DMS79 treated with DMSO at 0.1 percent for 48 hours (cell line): ENCODE measurements around the gene VRTN.
"Not testable (repeated sequence)": the region's sequence is repeated elsewhere in the genome, so short reads cannot be mapped to it uniquely, and the experiment has no call there.

Source experiments
- DNase-seq: peaks from one replicate; lab custom pipeline; 2025; lab: John Stamatoyannopoulos, UW

Gene VRTN

GRCh38 chr14:74349757-74350156 is 1.5 kb downstream of the VRTN start:
- no peak for DNase-seq

GRCh38 chr14:74350211-74350927 is 2.1 kb downstream of the VRTN start:
- DNase-seq = no peak

DNA sequence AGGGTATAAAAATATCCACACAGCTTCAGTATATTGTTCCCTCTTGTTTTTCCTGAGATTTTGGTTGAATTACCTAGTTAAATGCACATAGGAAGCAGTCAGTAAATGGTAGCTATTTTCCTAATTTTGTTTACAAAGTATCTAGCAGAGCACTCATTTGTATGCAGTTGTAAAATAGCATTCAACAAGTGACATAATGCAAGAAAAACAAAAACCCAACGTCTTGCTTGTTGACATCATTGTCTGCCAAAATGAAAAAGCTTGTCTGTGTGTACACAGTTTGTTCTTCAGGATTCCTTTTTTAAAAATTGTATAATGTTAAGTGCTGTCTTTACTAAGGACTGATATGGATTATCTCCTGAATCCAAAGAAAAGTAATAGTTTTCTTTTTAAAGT is 2.7 kb downstream of the VRTN start:
- DNase-seq = no peak

DNA sequence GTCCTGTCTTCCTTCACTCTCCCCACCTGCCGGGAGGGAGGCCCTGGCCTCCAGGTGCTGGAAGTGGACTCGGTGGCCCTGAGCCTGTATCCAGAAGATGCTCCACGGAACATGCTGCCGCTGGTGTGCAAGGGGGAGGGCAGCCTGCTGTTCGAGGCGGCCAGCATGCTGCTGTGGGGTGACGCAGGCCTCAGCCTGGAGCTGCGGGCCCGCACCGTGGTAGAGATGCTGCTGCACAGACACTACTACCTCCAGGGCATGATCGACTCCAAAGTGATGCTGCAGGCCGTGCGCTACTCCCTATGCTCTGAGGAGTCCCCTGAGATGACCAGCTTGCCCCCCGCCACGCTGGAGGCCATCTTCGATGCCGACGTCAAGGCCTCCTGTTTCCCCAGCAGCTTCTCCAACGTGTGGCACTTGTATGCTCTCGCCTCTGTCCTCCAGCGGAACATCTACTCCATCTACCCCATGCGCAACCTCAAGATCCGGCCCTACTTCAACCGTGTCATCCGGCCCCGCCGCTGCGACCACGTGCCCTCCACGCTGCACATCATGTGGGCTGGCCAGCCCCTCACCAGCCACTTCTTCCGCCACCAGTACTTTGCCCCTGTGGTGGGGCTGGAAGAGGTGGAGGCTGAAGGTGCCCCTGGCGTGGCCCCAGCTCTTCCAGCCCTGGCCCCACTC is 8.8 kb downstream of the VRTN start:
- no peak for DNase-seq

GRCh38 chr14:74357585-74357984 is 9.3 kb downstream of the VRTN start:
- no peak for DNase-seq

- no peak for DNase-seq
Observed at GRCh38 chr14:74358176-74358829, 10.0 kb downstream of the VRTN start.

- no peak for DNase-seq
Observed at GRCh38 chr14:74360163-74360562, 11.9 kb downstream of the VRTN start.

- peak; percentile 77 for DNase-seq
Observed at GRCh38 chr14:74362361-74362915, 14.2 kb downstream of the VRTN start.

- no peak for DNase-seq
Observed at GRCh38 chr14:74364271-74364880, 16.1 kb downstream of the VRTN start.

GRCh38 chr14:74368026-74368425 is 19.8 kb downstream of the VRTN start:
- DNase-seq = no peak

GRCh38 chr14:74368441-74368840 is 20.2 kb downstream of the VRTN start:
- DNase-seq = no peak

- no peak for DNase-seq
Observed at GRCh38 chr14:74377976-74378690, 29.9 kb downstream of the VRTN start.

GRCh38 chr14:74380172-74380571 is 31.9 kb downstream of the VRTN start:
- DNase-seq = no peak

DNA sequence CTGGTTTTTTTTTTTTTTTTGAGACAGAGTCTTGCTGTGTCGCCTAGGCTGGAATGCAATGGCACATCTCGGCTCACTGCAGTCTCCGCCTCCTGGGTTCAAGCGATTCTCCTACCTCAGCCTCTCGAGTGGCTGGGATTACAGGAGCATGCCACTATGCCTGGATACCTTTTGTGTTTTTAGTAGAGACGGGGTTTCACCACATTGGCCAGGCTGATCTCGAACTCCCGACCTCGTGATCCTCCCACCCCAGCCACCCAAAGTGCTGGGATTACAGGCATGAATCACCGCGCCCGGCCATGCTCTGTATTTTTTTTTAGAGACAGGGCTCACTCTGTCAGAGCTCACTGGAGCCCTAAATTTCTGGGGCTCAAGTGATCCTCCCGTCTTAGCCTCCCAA is 32.6 kb downstream of the VRTN start:
- no peak for DNase-seq

DNA sequence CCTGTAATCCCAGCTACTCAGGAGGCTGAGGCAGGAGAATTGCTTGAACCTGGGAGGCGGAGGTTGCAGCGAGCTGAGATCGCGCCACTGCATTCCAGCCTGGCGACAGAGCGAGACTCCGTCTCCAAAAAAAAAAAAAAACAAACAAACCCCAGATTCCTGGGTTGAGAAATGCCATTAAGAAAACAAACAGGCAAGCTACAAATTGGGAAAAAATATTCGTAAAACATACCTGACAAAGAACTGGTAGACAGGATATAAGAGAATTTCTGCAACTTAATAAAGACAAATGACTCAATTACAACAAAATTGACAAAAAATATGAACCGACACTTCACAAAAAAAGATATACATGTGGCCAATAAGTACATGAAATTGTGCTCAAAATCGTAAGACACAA is 33.3 kb downstream of the VRTN start:
- DNase-seq = not testable (repeated sequence)

GRCh38 chr14:74382231-74382630 is 34.0 kb downstream of the VRTN start:
- DNase-seq = no peak

GRCh38 chr14:74389980-74390379 is 41.7 kb downstream of the VRTN start:
- DNase-seq = no peak

DNA sequence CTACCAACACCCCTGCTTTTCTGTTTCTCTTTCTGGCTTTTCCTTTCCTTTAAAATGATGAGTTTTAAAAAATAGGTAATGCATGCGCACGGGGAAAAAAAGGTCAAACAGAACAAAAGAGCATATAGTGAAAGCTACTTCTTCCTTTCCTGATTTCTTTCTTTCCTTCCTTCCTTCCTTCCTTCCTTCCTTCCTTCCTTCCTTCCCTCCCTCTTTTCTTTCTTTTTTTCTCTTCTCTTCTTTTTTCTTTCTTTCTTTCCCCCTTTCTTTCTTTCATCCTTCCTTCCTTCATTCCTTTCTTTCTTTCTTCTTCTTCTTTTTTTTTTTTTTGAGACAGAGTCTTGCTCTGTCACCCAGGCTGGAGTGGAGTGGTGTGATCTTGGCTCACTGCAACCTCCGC is 42.2 kb downstream of the VRTN start:
- not testable (repeated sequence) for DNase-seq

- DNase-seq = no peak
Observed at GRCh38 chr14:74391479-74391878, 43.2 kb downstream of the VRTN start.

DNA sequence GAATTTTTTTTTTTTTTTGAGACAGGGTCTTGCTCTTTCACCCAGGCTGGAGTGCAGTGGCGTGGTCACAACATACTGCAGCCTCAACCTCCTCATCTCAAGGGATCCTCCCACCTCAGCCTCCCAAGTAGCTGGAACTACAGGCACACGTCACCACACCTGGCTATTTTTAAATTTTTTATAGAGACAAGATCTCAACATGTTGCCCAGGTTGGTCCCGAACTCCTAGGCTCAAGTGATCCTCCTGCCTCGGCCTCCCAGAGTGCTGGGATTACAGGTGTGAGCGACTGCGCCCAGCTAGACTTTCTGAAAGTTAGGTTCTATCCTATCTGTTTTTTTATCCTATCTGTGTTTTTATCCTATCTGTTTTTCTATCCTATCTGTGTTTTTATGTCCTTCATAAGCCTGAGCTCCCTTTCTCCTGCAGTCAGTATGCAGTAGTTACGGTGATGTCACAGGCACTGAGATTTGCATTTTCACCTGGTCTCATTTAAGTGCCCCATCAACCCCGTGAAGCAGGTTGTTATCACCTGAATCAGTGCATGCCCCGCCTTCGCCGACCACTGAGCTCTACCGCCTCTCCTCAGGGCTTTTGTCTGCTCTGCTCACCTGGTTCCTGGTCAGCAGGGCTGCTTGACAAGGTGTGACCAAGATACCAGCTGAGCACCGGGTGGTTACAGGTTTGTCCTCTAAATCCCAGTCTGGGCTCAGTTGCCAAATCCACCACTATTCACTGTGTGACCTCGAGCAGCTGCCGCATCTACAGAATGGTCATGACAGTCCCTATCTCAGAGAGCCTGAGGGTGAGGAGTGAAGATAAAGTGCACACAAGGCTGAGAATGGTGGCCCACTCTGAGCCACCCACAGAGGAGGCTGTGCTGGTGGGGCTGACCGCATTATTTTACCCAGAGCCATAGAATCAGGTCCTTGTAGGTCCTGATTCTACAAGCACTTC is 44.6 kb downstream of the VRTN start:
- peak; percentile 19 for DNase-seq

DNA sequence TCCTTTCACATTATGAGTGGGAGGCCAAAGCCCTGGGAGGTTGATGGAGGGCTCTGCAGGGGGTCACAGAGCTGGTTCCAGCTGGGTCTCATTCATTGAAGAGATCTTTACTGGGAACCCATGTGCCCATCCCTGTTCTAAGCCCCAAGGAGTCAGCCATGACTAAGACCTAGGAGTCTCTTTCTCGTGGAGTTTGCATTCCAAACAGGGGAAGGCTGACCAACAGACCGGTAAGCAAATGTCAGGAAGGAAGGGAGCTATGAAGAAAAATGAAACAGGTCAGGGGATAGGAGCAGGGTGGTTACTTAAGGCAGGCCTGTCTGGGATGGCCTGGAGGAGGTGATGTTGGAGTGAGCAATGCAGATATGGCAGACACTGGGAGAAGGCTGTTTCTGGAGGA is 46.3 kb downstream of the VRTN start:
- DNase-seq = no peak
